ENCODE measurements around the gene OR52N1.

The OR52N1 gene

DNA sequence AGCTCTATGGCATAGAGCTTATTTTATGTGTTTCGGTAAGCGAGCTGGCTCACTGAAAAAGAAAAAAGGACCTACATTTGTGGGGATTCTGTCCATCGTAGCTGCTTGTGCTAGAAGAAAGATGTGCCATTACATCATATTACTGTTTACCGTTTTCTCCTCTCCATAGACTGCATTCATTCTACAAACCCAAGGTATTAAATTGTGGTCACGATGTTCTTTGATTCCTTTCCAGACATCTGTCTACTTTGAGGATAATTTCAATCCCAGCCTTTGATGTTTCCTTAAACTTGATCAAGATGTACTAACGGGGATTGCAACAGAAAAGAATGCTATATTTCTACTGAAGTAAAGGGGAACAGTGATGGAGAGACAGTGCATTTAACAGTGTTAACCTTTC, 5.5 kb upstream of the OR52N1 start:
- Histone ChIP-seq H3K27me3 (ENCODE audit: control insufficient read depth, insufficient read depth, low read length) (no peaks in the 10 kb centered on the region), H3K36me3 (ENCODE audit: control insufficient read depth, low read depth, low read length) (no peaks in the 10 kb centered on the region), H3K27ac (ENCODE audit: low read length) (no peak overlapping the region), H3K9ac (ENCODE audit: low read length) (no peak overlapping the region), H3K9me3 (ENCODE audit: control insufficient read depth, low read depth, low read length) (no peaks in the 10 kb centered on the region), H3K4me1 (ENCODE audit: control insufficient read depth, low read depth, low read length) (no peaks in the 10 kb centered on the region), H3K4me3 (ENCODE audit: low read length) (no peak overlapping the region)

GRCh38 chr11:5783255-5783654, 7.8 kb downstream of the OR52N1 start, which contains the start of gene OR52N5:
TSS of gene OR52N5 (minus strand) at chr11:5783355. CDS start at chr11:5778634, 4,721 bp downstream.
- Histone ChIP-seq H3K4me3 (ENCODE audit: low read length) (no peak within 1 kb of the TSS), H3K27ac (ENCODE audit: low read length) (no peak within 1 kb of the TSS), H3K36me3 (ENCODE audit: control insufficient read depth, low read depth, low read length) (no peaks in the 10 kb centered on the region), H3K9ac (ENCODE audit: low read length) (no peak within 1 kb of the TSS), H3K9me3 (ENCODE audit: control insufficient read depth, low read depth, low read length) (no peaks in the 10 kb centered on the region), H3K4me1 (ENCODE audit: control insufficient read depth, low read depth, low read length) (no peaks in the 10 kb centered on the region), H3K27me3 (ENCODE audit: control insufficient read depth, insufficient read depth, low read length) (no peaks in the 10 kb centered on the region)

- no peaks in the 10 kb centered on the region for H3K9me3 ChIP-seq (ENCODE audit: control insufficient read depth, low read depth, low read length)
Measured at GRCh38 chr11:5767056-5767455, 24.0 kb downstream of the OR52N1 start.

DNA sequence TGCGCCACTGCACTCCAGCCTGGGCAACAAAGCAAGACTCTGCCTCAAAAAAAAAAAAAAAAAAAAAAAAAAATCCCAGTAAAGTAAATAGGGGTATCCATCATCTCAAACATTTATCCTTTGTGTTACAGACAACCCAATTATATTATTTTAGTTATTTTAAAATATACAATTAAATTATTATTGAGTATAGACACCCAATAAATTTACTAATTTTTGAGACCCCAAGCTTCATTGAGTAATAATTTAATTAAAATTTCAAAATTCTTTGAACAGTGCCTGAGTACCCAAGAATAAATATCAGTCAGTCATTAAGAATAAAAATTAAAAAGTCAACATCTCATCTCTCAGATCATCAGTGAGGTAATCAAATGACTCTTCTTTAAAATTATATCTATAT, 37.1 kb downstream of the OR52N1 start, which contains the start of gene OR52N4:
TSS of gene OR52N4 (plus strand) at position 301 of the 400 bp plus-strand sequence. CDS start 498 bp downstream, outside the sequence.
- Histone ChIP-seq H3K4me1 (ENCODE audit: control insufficient read depth, low read depth, low read length) (no peaks in the 10 kb centered on the region), H3K9me3 (ENCODE audit: control insufficient read depth, low read depth, low read length) (no peaks in the 10 kb centered on the region), H3K36me3 (ENCODE audit: control insufficient read depth, low read depth, low read length) (no peaks in the 10 kb centered on the region), H3K27me3 (ENCODE audit: control insufficient read depth, insufficient read depth, low read length) (no peaks in the 10 kb centered on the region), H3K27ac (ENCODE audit: low read length) (no peak within 1 kb of the TSS), H3K4me3 (ENCODE audit: low read length) (no peak within 1 kb of the TSS), H3K9ac (ENCODE audit: low read length) (no peak within 1 kb of the TSS)

More at GRCh38 chr11:5767056-5767455, 24.0 kb downstream of the OR52N1 start:
- no peaks in the 10 kb centered on the region for H3K27me3 ChIP-seq (ENCODE audit: control insufficient read depth, insufficient read depth, low read length)
- H3K27ac ChIP-seq (ENCODE audit: low read length) = no peak overlapping the region
- no peaks in the 10 kb centered on the region for H3K36me3 ChIP-seq (ENCODE audit: control insufficient read depth, low read depth, low read length)
- H3K4me3 ChIP-seq (ENCODE audit: low read length) = no peak overlapping the region
- H3K4me1 ChIP-seq (ENCODE audit: control insufficient read depth, low read depth, low read length) = no peaks in the 10 kb centered on the region
- no peak overlapping the region for H3K9ac ChIP-seq (ENCODE audit: low read length)

DNA sequence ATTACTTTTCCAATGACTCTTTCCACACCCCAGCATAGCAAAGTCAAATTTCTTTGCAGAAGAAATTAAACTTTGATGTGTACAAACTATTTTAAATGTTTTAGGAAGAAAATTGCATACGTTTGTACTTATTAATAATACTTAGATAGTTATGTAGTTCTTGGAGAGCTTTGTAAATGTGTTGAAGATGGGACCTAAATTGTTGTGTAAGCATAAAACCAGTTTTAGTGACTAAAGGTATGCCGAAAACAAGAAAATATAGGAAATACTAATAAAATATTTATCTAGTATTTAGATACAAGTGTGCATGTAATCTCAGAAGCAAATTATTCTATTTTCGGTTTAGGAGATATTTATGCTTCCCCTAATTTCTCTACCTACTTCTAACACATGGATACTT, 41.2 kb downstream of the OR52N1 start:
- no peak overlapping the region for H3K9ac ChIP-seq (ENCODE audit: low read length)
- no peaks in the 10 kb centered on the region for H3K36me3 ChIP-seq (ENCODE audit: control insufficient read depth, low read depth, low read length)

DNA sequence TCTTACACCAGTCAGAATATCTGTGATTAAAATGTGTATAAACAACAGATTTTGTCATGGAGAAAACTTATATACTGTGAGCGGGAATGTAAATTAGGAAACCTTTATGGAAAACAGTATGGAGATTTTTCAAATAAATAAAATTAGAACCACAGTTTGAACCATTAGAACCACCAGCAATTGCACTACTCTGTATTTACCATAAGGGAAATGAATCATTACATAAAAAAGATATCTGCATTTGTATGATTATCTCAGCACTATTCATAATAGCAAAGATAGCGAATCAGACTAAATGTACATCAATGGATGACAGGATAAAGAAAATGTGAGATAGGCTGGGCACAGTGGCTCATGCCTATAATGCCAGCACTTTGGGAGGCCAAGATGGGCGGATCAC, 44.5 kb downstream of the OR52N1 start:
- H3K4me1 ChIP-seq (ENCODE audit: control insufficient read depth, low read depth, low read length) = no peaks in the 10 kb centered on the region
- H3K9me3 ChIP-seq (ENCODE audit: control insufficient read depth, low read depth, low read length) = no peaks in the 10 kb centered on the region
- no peak overlapping the region for H3K27ac ChIP-seq (ENCODE audit: low read length)
- no peak overlapping the region for H3K4me3 ChIP-seq (ENCODE audit: low read length)
- no peaks in the 10 kb centered on the region for H3K27me3 ChIP-seq (ENCODE audit: control insufficient read depth, insufficient read depth, low read length)
- H3K36me3 ChIP-seq (ENCODE audit: control insufficient read depth, low read depth, low read length) = no peaks in the 10 kb centered on the region
- no peak overlapping the region for H3K9ac ChIP-seq (ENCODE audit: low read length)

More for the DNA sequence above, 41.2 kb downstream of the OR52N1 start:
- no peak overlapping the region for H3K4me3 ChIP-seq (ENCODE audit: low read length)
- H3K27ac ChIP-seq (ENCODE audit: low read length) = no peak overlapping the region
- no peaks in the 10 kb centered on the region for H3K4me1 ChIP-seq (ENCODE audit: control insufficient read depth, low read depth, low read length)
- H3K9me3 ChIP-seq (ENCODE audit: control insufficient read depth, low read depth, low read length) = no peaks in the 10 kb centered on the region
- H3K27me3 ChIP-seq (ENCODE audit: control insufficient read depth, insufficient read depth, low read length) = no peaks in the 10 kb centered on the region

DNA sequence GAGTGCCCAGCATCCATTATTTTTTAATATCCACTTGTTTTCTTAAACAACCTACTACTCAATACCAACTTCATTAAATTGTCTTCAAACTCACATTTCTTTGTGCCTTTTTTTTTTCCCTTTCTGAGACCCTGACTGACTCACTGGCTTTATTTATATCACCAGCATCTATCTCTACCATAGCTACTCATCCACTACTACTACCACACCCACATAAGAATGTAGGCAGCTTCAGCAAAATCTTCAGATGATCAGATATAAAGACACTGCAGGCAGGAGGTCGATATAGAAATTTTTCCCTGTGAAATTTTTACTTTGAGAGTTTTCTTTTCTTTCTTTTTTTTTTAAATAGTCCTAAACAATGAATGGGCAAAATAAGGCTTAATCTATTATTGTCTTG, 52.6 kb downstream of the OR52N1 start:
- no peaks in the 10 kb centered on the region for H3K36me3 ChIP-seq (ENCODE audit: control insufficient read depth, low read depth, low read length)
- no peaks in the 10 kb centered on the region for H3K9me3 ChIP-seq (ENCODE audit: control insufficient read depth, low read depth, low read length)
- no peaks in the 10 kb centered on the region for H3K27me3 ChIP-seq (ENCODE audit: control insufficient read depth, insufficient read depth, low read length)
- no peak overlapping the region for H3K9ac ChIP-seq (ENCODE audit: low read length)
- H3K27ac ChIP-seq (ENCODE audit: low read length) = no peak overlapping the region
- no peak overlapping the region for H3K4me3 ChIP-seq (ENCODE audit: low read length)
- H3K4me1 ChIP-seq (ENCODE audit: control insufficient read depth, low read depth, low read length) = no peaks in the 10 kb centered on the region

DNA sequence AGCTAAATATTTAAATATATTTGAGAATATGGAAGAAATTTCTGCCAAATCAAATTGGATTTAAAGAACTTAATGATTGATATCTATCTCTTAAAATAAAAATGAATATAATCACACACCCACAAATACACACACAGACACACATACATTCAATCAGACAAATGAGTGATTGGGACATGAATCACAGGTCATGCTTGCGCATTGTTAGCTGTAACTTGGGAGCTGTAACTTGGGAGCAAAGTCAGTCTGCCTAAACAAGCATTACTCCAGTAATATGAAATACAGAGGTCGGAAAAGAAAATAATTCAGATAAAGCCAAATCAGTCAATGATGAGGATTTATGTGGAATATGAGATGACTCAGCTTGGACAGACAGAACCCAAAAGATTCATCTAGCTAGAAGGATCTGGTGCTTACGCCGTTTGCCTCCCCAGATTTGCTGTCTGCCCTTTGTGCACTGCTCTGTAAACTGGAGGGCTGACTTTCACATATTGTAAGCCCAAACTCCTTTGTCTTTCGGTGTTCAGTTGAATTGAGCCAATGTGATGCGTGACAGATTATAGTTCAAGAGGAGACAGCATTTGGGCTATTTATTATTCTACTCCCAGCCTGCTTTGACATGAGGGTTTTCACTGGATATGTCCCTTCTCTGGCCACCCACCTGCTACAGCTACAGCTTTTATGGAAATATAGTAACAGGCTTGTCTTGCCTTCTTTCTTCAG, 53.2 kb downstream of the OR52N1 start:
- Histone ChIP-seq H3K4me3 (ENCODE audit: low read length) (no peak overlapping the region), H3K27ac (ENCODE audit: low read length) (no peak overlapping the region), H3K27me3 (ENCODE audit: control insufficient read depth, insufficient read depth, low read length) (no peaks in the 10 kb centered on the region), H3K4me1 (ENCODE audit: control insufficient read depth, low read depth, low read length) (no peaks in the 10 kb centered on the region), H3K9me3 (ENCODE audit: control insufficient read depth, low read depth, low read length) (no peaks in the 10 kb centered on the region), H3K9ac (ENCODE audit: low read length) (no peak overlapping the region), H3K36me3 (ENCODE audit: control insufficient read depth, low read depth, low read length) (no peaks in the 10 kb centered on the region)

- H3K27ac ChIP-seq (ENCODE audit: low read length) = no peak overlapping the region
Measured at GRCh38 chr11:5737091-5737490, 54.0 kb downstream of the OR52N1 start.

More at GRCh38 chr11:5737091-5737490, 54.0 kb downstream of the OR52N1 start:
- no peaks in the 10 kb centered on the region for H3K9me3 ChIP-seq (ENCODE audit: control insufficient read depth, low read depth, low read length)
- H3K27me3 ChIP-seq (ENCODE audit: control insufficient read depth, insufficient read depth, low read length) = no peaks in the 10 kb centered on the region
- no peak overlapping the region for H3K4me3 ChIP-seq (ENCODE audit: low read length)
- no peaks in the 10 kb centered on the region for H3K36me3 ChIP-seq (ENCODE audit: control insufficient read depth, low read depth, low read length)
- no peak overlapping the region for H3K9ac ChIP-seq (ENCODE audit: low read length)
- H3K4me1 ChIP-seq (ENCODE audit: control insufficient read depth, low read depth, low read length) = no peaks in the 10 kb centered on the region
